K562 (cell line): ENCODE results near the gene SMCP. TPM values are rescaled to one million over a fixed set of nuclear protein-coding genes. Genes with fewer than 3 reads are reported as not detected.

ENCODE experiments used
- ATAC-seq: fragments of 200-7000 bp; cut with Tn5 transposase; 3 replicates; pipeline ENCODE4 v1.9.1; 2020; ENCODE audit warnings: moderate library complexity
- BruUV-seq: library from RNA; stranded (reverse); fragments of 400-500 nt; replicated peaks from 2 replicates; lab custom pipeline; 2021; lab: Mats Ljungman, UMichigan
- CTCF ChIA-PET: fragments of 300-600 bp; formaldehyde crosslinking; extraction: SDS; loops from one replicate; lab custom pipeline; 2021; ENCODE audit warnings: low intra/inter-chr PET ratio; lab: Yijun Ruan, JAX
- POLR2A ChIA-PET: fragments of 300-600, 350-650 bp; sonication (Branson Sonifier 250); formaldehyde crosslinking; extraction: SDS; loops from one replicate; lab custom pipeline; 2021; ENCODE audit warnings: antibody characterized with exemption, inconsistent platforms; lab: Yijun Ruan, JAX
- DNase-seq, 4 experiments: peaks; one replicate each; pipeline versions ENCODE4 v3.0.0 to v3.0.0-alpha.2; 2011 to 2018; ENCODE audit warnings: low spot score in 3 of 4, mixed read lengths in 3 of 4; ENCODE audit errors: extremely low read depth in 1 of 4
- FAIRE-seq: peaks from 2 replicates; lab custom pipeline; 2011; peaks lifted over from hg19 to GRCh38; lab: Jason Lieb, UNC
- H2AFZ ChIP-seq: 2 replicates; pipeline ENCODE4 v1.6.0; 2011; ENCODE audit warnings: low read depth, low read length, control low read depth, inconsistent platforms
- H3K27ac ChIP-seq: fragments of 200-600 bp; 3 replicates; pipeline ENCODE4 v1.8.0; 2011; ENCODE audit warnings: low read depth, mild to moderate bottlenecking, control low read depth, inconsistent platforms, low read length, moderate library complexity, mixed read lengths; ENCODE audit errors: extremely low read depth
- H3K27me3 ChIP-seq, 2 experiments: fragments of 300-600 bp in 1 of 2; 2 replicates in 1 of 2; 3 replicates in 1 of 2; pipeline versions ENCODE4 v1.6.0 to v1.8.0; 2011; ENCODE audit warnings: inconsistent platforms in 2 of 2, low read length in 2 of 2, mild to moderate bottlenecking in 1 of 2, mixed read lengths in 1 of 2, moderate library complexity in 1 of 2; ENCODE audit not compliant: control insufficient read depth in 2 of 2, insufficient read depth in 2 of 2
- H3K36me3 ChIP-seq: fragments of 300-600 bp; 3 replicates; pipeline ENCODE4 v1.8.0; 2011; ENCODE audit warnings: mild to moderate bottlenecking, low read length, inconsistent platforms; ENCODE audit not compliant: control insufficient read depth, insufficient read depth
- H3K4me1 ChIP-seq, 2 experiments: fragments of 200-600 bp in 1 of 2; replicated peaks in 1 of 2; 2 replicates in 1 of 2; 3 replicates in 1 of 2; pipeline versions ENCODE4 v1.5.1 to v1.8.0; 2011; ENCODE audit warnings: inconsistent platforms in 2 of 2, low read length in 2 of 2, mild to moderate bottlenecking in 1 of 2, mixed read lengths in 1 of 2, moderate library complexity in 1 of 2; ENCODE audit not compliant: control insufficient read depth in 2 of 2, insufficient read depth in 2 of 2
- H3K4me2 ChIP-seq: 2 replicates; pipeline ENCODE4 v1.6.1; 2011; ENCODE audit warnings: low read length, control low read depth, inconsistent platforms, mixed read lengths; ENCODE audit not compliant: insufficient read depth
- H3K4me3 ChIP-seq: fragments of 200-600 bp; sonication (generic), shearing (Covaris generic); 2 replicates; pipeline ENCODE4 v1.5.1; 2016; ENCODE audit warnings: control low read depth, inconsistent platforms
- H3K79me2 ChIP-seq: fragments of 200-600 bp; 3 replicates; pipeline ENCODE4 v1.8.0; 2011; ENCODE audit warnings: low read length, inconsistent platforms; ENCODE audit not compliant: control insufficient read depth, insufficient read depth
- H3K9ac ChIP-seq, 2 experiments: 2 replicates each; pipeline versions ENCODE4 v1.6.0 to v1.6.1; 2011; ENCODE audit warnings: low read depth in 2 of 2, low read length in 2 of 2, control low read depth in 1 of 2, inconsistent platforms in 1 of 2, mild to moderate bottlenecking in 1 of 2, mixed read lengths in 1 of 2; ENCODE audit not compliant: insufficient read depth in 1 of 2
- H3K9me1 ChIP-seq: one replicate; pipeline ENCODE4 v1.6.0; 2011; ENCODE audit warnings: inconsistent platforms, mild to moderate bottlenecking, low read length, moderate library complexity; ENCODE audit not compliant: control insufficient read depth, insufficient read depth
- H3K9me3 ChIP-seq: replicated peaks from 2 replicates; pipeline ENCODE4 v1.5.1; 2011; ENCODE audit warnings: low read depth, low read length, inconsistent platforms; ENCODE audit not compliant: control insufficient read depth, insufficient read depth
- H4K20me1 ChIP-seq: replicated peaks from 2 replicates; pipeline ENCODE4 v1.6.1; 2011; ENCODE audit warnings: low read length, inconsistent platforms, mixed read lengths; ENCODE audit not compliant: control insufficient read depth, insufficient read depth
- CUX1 ChIP-seq: fragments of 200-800 bp; sonication (Bioruptor generic); IDR thresholded peaks from 2 replicates; pipeline ENCODE4 v1.6.1; 2016; ENCODE audit warnings: missing genetic modification characterization, missing compliant biosample characterization
- DMBX1 ChIP-seq: fragments of 250-450 bp; sonication (Bioruptor Pico); IDR thresholded peaks from 2 replicates; pipeline ENCODE4 v1.8.0; 2022; ENCODE audit warnings: inconsistent platforms, mild to moderate bottlenecking, moderate library complexity, borderline replicate concordance
- EZH2 ChIP-seq: IDR thresholded peaks from 2 replicates; pipeline ENCODE4 v1.6.1; 2012; ENCODE audit warnings: low read depth, mild to moderate bottlenecking, inconsistent platforms, low read length, borderline replicate concordance
- HDGF ChIP-seq: fragments of 450-650 bp; IDR thresholded peaks from 2 replicates; pipeline ENCODE4 v1.6.1; 2016
- HINFP ChIP-seq: fragments of 450-650 bp; conservative IDR thresholded peaks from 2 replicates; pipeline ENCODE4 v1.6.1; 2016; ENCODE audit warnings: missing genetic modification characterization, low read depth, mild to moderate bottlenecking, control low read depth, missing compliant biosample characterization
- MLLT1 ChIP-seq, 2 experiments: fragments of 450-650 bp; IDR thresholded peaks; 2 replicates each; pipeline ENCODE4 v1.6.1; 2016
- NEUROD1 ChIP-seq: fragments of 150-350 bp; IDR thresholded peaks from 2 replicates; pipeline ENCODE4 v1.6.1; 2014; ENCODE audit warnings: borderline replicate concordance, low read length, low read depth; ENCODE audit not compliant: partially characterized antibody
- PTRF ChIP-seq: fragments of 450-650 bp; IDR thresholded peaks from 2 replicates; pipeline ENCODE4 v1.6.1; 2016; ENCODE audit warnings: mild to moderate bottlenecking, missing genetic modification characterization, missing compliant biosample characterization
- RBM22 ChIP-seq: fragments of 200-400 bp; formaldehyde crosslinking; IDR thresholded peaks from 2 replicates; pipeline ENCODE4 v1.6.1; 2018; ENCODE audit warnings: low read length, low read depth; ENCODE audit not compliant: poor library complexity, severe bottlenecking
- RFX5 ChIP-seq: IDR thresholded peaks from 2 replicates; pipeline ENCODE4 v1.6.1; 2011; ENCODE audit warnings: low read depth, mild to moderate bottlenecking, improper control_type of control experiment, low read length
- SMARCE1 ChIP-seq: fragments of 450-650 bp; IDR thresholded peaks from 2 replicates; pipeline ENCODE4 v1.7.1; 2016; ENCODE audit warnings: mild to moderate bottlenecking
- XRCC5 ChIP-seq: fragments of 200-400 bp; formaldehyde crosslinking; IDR thresholded peaks from 2 replicates; pipeline ENCODE4 v1.6.1; 2017; ENCODE audit warnings: low read depth, mild to moderate bottlenecking, low read length
- ZNF197 ChIP-seq: fragments of 200-800 bp; sonication (Bioruptor generic); IDR thresholded peaks from 2 replicates; pipeline ENCODE4 v1.6.1; 2016; ENCODE audit warnings: low read depth, missing genetic modification characterization, missing compliant biosample characterization
- ZNF57 ChIP-seq: fragments of 450-650 bp; formaldehyde crosslinking; IDR thresholded peaks from 2 replicates; pipeline ENCODE4 v1.4.0; 2020; ENCODE audit warnings: mild to moderate bottlenecking, moderate library complexity
- ZSCAN29 ChIP-seq: fragments of 450-650 bp; IDR thresholded peaks from 2 replicates; pipeline ENCODE4 v1.6.1; 2017
- WGBS: fragments of 100-300 bp; shearing (Covaris generic); methylation state at CpG from one replicate; pipeline ENCODE4 v1.1.6; 2016; ENCODE audit warnings: low coverage, mixed read lengths; ENCODE audit not compliant: insufficient coverage; ENCODE audit errors: missing lambda C conversion rate; 5-methylcytosine and 5-hydroxymethylcytosine counted together
- in situ Hi-C: fragments of 300-500 bp; cut with MboI; formaldehyde crosslinking; loops from 4 replicates; pipeline ENCODE4 v1.15.0; 2018; ENCODE audit warnings: inconsistent platforms, mixed read lengths
- intact Hi-C: fragments of 100-400 bp; cut with micrococcal nuclease; formaldehyde crosslinking; loops from 2 replicates; pipeline ENCODE4 v1.14.2; 2022
- polyA plus RNA-seq, 8 experiments: library from polyadenylated mRNA; depleted of rRNA in 4 of 8; stranded (reverse) in 5 of 8; unstranded in 3 of 8; fragments of >200 nt; fragmentation: Nextera tagmentation in 2 of 8; fragmentation: Illumina TruSeq in 1 of 8; extraction: Ambion mirVana in 2 of 8; extraction: Trizol in 1 of 8; gene quantifications; 2 replicates each; pipeline versions ENCODE4 v1.2.1 to v1.2.3, GENCODE V29; 2011 to 2014; ENCODE audit warnings: inconsistent platforms in 1 of 8, missing spikeins in 1 of 8
- total RNA-seq, 7 experiments: library from RNA; depleted of rRNA in 6 of 7; stranded (reverse); fragments of >200 nt in 6 of 7; fragmentation: Illumina TruSeq in 2 of 7; extraction: Trizol in 2 of 7; gene quantifications; 2 replicates each; pipeline versions ENCODE4 v1.2.1 to v1.2.3, GENCODE V29; 2011 to 2021; ENCODE audit warnings: low replicate concordance in 1 of 7

The SMCP gene
- total and polyA plus RNA-seq, 9 of the 15 experiments (the other 6 are each of a cell fraction or from before 2014, with no cell fraction given) = not detected

- intact Hi-C loops = no loop called here
- Histone ChIP-seq H3K9me1 (no peaks in the 10 kb centered on the region), H3K4me2 (no peak overlapping the region), H4K20me1 (no peaks in the 10 kb centered on the region), H2AFZ (no peak overlapping the region), H3K27ac (no peak overlapping the region), H3K79me2 (no peaks in the 10 kb centered on the region), H3K36me3 (no peaks in the 10 kb centered on the region), H3K4me1 (no peaks in the 10 kb centered on the region), H3K9me3 (no peaks in the 10 kb centered on the region), H3K27me3 (no peaks in the 10 kb centered on the region), H3K4me3 (no peak overlapping the region), H3K9ac (no peak overlapping the region)
- ChIA-PET POLR2A (no interaction called here), CTCF (no interaction called here)
- no TSS peak for BruUV-seq
- ATAC-seq (no peak), FAIRE-seq (no peak), DNase-seq (no peak)
- 2% methylated on average over 4 of the region's 4 CpGs for WGBS
- TF ChIP-seq NEUROD1 (no peak), SMARCE1 (no peak), PTRF (no peak), ZSCAN29 (no peak), HDGF (no peak), CUX1 (CRISPR knock-in tag) (no peak), XRCC5 (no peak), ZNF197 (CRISPR knock-in tag) (no peak), HINFP (no peak), RFX5 (no peak), ZNF57 (CRISPR knock-in tag) (no peak), DMBX1 (CRISPR knock-in tag) (no peak), EZH2 (no peak), MLLT1 (IDR thresholded peaks at IDR 0.05) (no peak), RBM22 (no peak)
- in situ Hi-C loops = no loop called here
These were observed 16.7 kb upstream of the SMCP start for GRCh38 chr1:152861374-152861773.
